Bronchial epithelial cell (primary cell): Measurements from ENCODE around the gene OSBPL7. TPM values are rescaled to one million over a fixed set of nuclear protein-coding genes. Genes with fewer than 3 reads are reported as not detected.

ENCODE experiments used
- DNase-seq: peaks from one replicate; pipeline ENCODE4 v3.0.0-alpha.2; 2010; ENCODE audit warnings: low read depth
- FAIRE-seq: peaks from 2 replicates; lab custom pipeline; 2011; peaks lifted over from hg19 to GRCh38; lab: Jason Lieb, UNC
- H3K27me3 ChIP-seq: 2 replicates; pipeline ENCODE4 v1.5.1; 2011; ENCODE audit warnings: low read length; ENCODE audit not compliant: control insufficient read depth, insufficient read depth
- H3K36me3 ChIP-seq: 2 replicates; pipeline ENCODE4 v1.5.1; 2011; ENCODE audit warnings: low read length; ENCODE audit not compliant: control insufficient read depth, insufficient read depth
- H3K4me3 ChIP-seq: 2 replicates; pipeline ENCODE4 v1.5.1; 2011; ENCODE audit warnings: mild to moderate bottlenecking, low read depth, low read length, control low read depth
- CTCF ChIP-seq: IDR thresholded peaks from 2 replicates; pipeline ENCODE4 v1.5.1; 2011; ENCODE audit warnings: mild to moderate bottlenecking, moderate library complexity, low read length, control low read depth, inconsistent platforms; ENCODE audit not compliant: insufficient read depth, severe bottlenecking
- total RNA-seq: library from RNA; depleted of rRNA; stranded (reverse); fragments of >200 nt; gene quantifications from 2 replicates; pipeline ENCODE4 v1.2.1, GENCODE V29; 2014

Gene OSBPL7
- total RNA-seq, 1 donor from 2014 or later = 1.3 TPM

GRCh38 chr17:47791025-47791424 lies 30.6 kb downstream of the OSBPL7 start:
- Histone ChIP-seq H3K27me3 (peaks cover 1% of the 10 kb centered on the region), H3K36me3 (no peaks in the 10 kb centered on the region), H3K4me3 (no peak overlapping the region)
- TF ChIP-seq CTCF = no peak
- DNase-seq (no peak), FAIRE-seq (no peak)

GRCh38 chr17:47789611-47790561 lies 31.7 kb downstream of the OSBPL7 start:
- Histone ChIP-seq H3K36me3 (no peaks in the 10 kb centered on the region), H3K27me3 (peaks cover 1% of the 10 kb centered on the region), H3K4me3 (peak overlapping the region; percentile 14)
- TF ChIP-seq CTCF = peak; percentile 72
- FAIRE-seq (no peak), DNase-seq (peak; percentile 25)

- Histone ChIP-seq H3K36me3 (no peaks in the 10 kb centered on the region), H3K27me3 (peaks cover 1% of the 10 kb centered on the region), H3K4me3 (no peak overlapping the region)
- DNase-seq (peak; percentile 10), FAIRE-seq (no peak)
- TF ChIP-seq CTCF = no peak
Observed at GRCh38 chr17:47785538-47786123, 36.0 kb downstream of the OSBPL7 start.

GRCh38 chr17:47781397-47781796 lies 40.2 kb downstream of the OSBPL7 start:
- no peak for FAIRE-seq
- H3K27me3 ChIP-seq = peaks cover 10% of the 10 kb centered on the region
- no peak overlapping the region for H3K4me3 ChIP-seq
- H3K36me3 ChIP-seq = no peaks in the 10 kb centered on the region
- TF ChIP-seq CTCF = no peak
- no peak for DNase-seq

- H3K27me3 ChIP-seq = peaks cover 10% of the 10 kb centered on the region
- FAIRE-seq = no peak
Observed at GRCh38 chr17:47778184-47778635, 43.4 kb downstream of the OSBPL7 start.

More at GRCh38 chr17:47778184-47778635, 43.4 kb downstream of the OSBPL7 start:
- no peak for DNase-seq
- no peak overlapping the region for H3K4me3 ChIP-seq
- TF ChIP-seq CTCF = no peak
- H3K36me3 ChIP-seq = no peaks in the 10 kb centered on the region
